Vagina (tissue), 2 donors: ENCODE measurements around the gene LMCD1. TPM values are rescaled to one million over a fixed set of nuclear protein-coding genes. Genes with fewer than 3 reads are reported as not detected.

Source experiments
- DNase-seq, 2 donors: peaks; one replicate each; pipeline ENCODE4 v3.0.0-alpha.2; 2017; ENCODE audit errors: extremely low spot score in 2 of 2
- H3K27ac ChIP-seq: fragments of 200-600 bp; sonication (generic); one replicate; pipeline ENCODE4 v1.5.1; 2019
- H3K27me3 ChIP-seq: fragments of 200-600 bp; sonication (generic); one replicate; pipeline ENCODE4 v1.5.1; 2019
- H3K36me3 ChIP-seq, 2 donors: fragments of 200-600 bp; sonication (generic); one replicate each; pipeline ENCODE4 v1.5.1; 2017 to 2019
- H3K4me1 ChIP-seq: fragments of 200-600 bp; sonication (generic); one replicate; pipeline ENCODE4 v1.5.1; 2019
- H3K4me3 ChIP-seq, 2 donors: fragments of 200-600 bp; sonication (generic); 1 replicate in 1 of 2; 2 replicates in 1 of 2; pipeline ENCODE4 v1.5.1; 2016 to 2019
- H3K9me3 ChIP-seq: fragments of 200-600 bp; sonication (generic); one replicate; pipeline ENCODE4 v1.5.1; 2019
- POLR2A ChIP-seq, 2 donors: fragments of 450-650 bp; IDR thresholded peaks; one replicate each; pipeline ENCODE4 v1.6.1; 2017; ENCODE audit warnings: antibody characterized with exemption in 2 of 2, mild to moderate bottlenecking in 2 of 2, moderate library complexity in 2 of 2
- POLR2AphosphoS5 ChIP-seq, 2 donors: sonication (generic); formaldehyde crosslinking; IDR thresholded peaks; one replicate each; pipeline ENCODE4 v1.9.0; 2017; ENCODE audit warnings: antibody characterized with exemption in 2 of 2, mild to moderate bottlenecking in 2 of 2, low read depth in 1 of 2; ENCODE audit not compliant: insufficient read depth in 1 of 2
- intact Hi-C: fragments of 100-400 bp; cut with DNase I; formaldehyde crosslinking; loops from one replicate; pipeline ENCODE4 v1.15.1; 2023
- total RNA-seq: library from RNA; depleted of rRNA; stranded (reverse); fragments of >200 nt; gene quantifications from one replicate; pipeline ENCODE4 v1.2.3, GENCODE V29; 2016
- TF ChIP-seq, protein P1 (sequence below), 3 experiments: fragments of 450-650 bp in 2 of 3; fragments of 200-600 bp in 1 of 3; sonication (generic) in 1 of 3; IDR thresholded peaks; one replicate each; pipeline ENCODE4 v1.5.1; 2017 to 2019; ENCODE audit warnings: antibody characterized with exemption in 3 of 3, mild to moderate bottlenecking in 2 of 3, moderate library complexity in 2 of 3

The LMCD1 gene
- total RNA-seq, 1 donor from 2014 or later = 78.3 TPM

GRCh38 chr3:8485943-8486342 lies 15.7 kb upstream of the LMCD1 start:
- intact Hi-C loops = no loop called here
- no peak for DNase-seq
- no peak overlapping the region for H3K27ac ChIP-seq

DNA sequence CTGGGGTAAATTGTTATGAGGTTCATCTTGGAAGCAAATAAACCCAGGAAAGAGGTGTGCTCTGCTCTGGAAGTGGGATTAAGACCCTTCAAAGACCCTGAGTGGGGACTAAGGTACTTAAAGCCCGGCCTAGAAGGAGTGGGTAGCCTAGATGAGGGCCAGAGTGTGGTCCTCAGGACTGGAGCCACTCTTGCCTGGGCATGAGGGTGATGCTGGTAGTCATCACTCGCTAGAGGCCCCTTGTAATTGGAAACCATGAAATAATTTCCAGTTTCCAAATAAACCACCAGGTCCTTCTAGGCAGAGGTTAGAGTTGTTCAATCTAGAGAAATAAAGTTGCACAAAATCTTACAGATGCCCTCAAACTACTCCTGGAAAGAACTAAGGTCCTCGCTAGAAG lies 15.2 kb upstream of the LMCD1 start:
- DNase-seq = no peak
- Histone ChIP-seq H3K27ac (no peak overlapping the region), H3K4me1 (peaks cover 45% of the 10 kb centered on the region), H3K9me3 (no peaks in the 10 kb centered on the region), H3K36me3 (no peaks in the 10 kb centered on the region), H3K4me3 (no peak overlapping the region), H3K27me3 (no peaks in the 10 kb centered on the region)
- TF ChIP-seq, protein P1, sequence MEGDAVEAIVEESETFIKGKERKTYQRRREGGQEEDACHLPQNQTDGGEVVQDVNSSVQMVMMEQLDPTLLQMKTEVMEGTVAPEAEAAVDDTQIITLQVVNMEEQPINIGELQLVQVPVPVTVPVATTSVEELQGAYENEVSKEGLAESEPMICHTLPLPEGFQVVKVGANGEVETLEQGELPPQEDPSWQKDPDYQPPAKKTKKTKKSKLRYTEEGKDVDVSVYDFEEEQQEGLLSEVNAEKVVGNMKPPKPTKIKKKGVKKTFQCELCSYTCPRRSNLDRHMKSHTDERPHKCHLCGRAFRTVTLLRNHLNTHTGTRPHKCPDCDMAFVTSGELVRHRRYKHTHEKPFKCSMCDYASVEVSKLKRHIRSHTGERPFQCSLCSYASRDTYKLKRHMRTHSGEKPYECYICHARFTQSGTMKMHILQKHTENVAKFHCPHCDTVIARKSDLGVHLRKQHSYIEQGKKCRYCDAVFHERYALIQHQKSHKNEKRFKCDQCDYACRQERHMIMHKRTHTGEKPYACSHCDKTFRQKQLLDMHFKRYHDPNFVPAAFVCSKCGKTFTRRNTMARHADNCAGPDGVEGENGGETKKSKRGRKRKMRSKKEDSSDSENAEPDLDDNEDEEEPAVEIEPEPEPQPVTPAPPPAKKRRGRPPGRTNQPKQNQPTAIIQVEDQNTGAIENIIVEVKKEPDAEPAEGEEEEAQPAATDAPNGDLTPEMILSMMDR (IDR thresholded peaks at IDR 0.05) = no peak
- TF ChIP-seq POLR2A (IDR thresholded peaks at IDR 0.05) (no peak), POLR2AphosphoS5 (IDR thresholded peaks at IDR 0.05; ENCODE audit: insufficient read depth in 1 of 2, low read depth in 1 of 2) (no peak)
- intact Hi-C loops = no loop called here

More at GRCh38 chr3:8485943-8486342, 15.7 kb upstream of the LMCD1 start:
- H3K4me1 ChIP-seq = peaks cover 45% of the 10 kb centered on the region
- TF ChIP-seq, protein P1 (IDR thresholded peaks at IDR 0.05) = no peak
- no peak for TF ChIP-seq POLR2AphosphoS5 (IDR thresholded peaks at IDR 0.05; ENCODE audit: insufficient read depth in 1 of 2, low read depth in 1 of 2)
- TF ChIP-seq POLR2A (IDR thresholded peaks at IDR 0.05) = no peak
- no peak overlapping the region for H3K4me3 ChIP-seq
- H3K27me3 ChIP-seq = no peaks in the 10 kb centered on the region
- H3K9me3 ChIP-seq = no peaks in the 10 kb centered on the region
- H3K36me3 ChIP-seq = no peaks in the 10 kb centered on the region

GRCh38 chr3:8486936-8487335 lies 14.7 kb upstream of the LMCD1 start:
- intact Hi-C loops = no loop called here
- no peak for DNase-seq
- no peak overlapping the region for H3K4me3 ChIP-seq
- H3K36me3 ChIP-seq = no peaks in the 10 kb centered on the region
- H3K9me3 ChIP-seq = no peaks in the 10 kb centered on the region
- peaks cover 44% of the 10 kb centered on the region for H3K4me1 ChIP-seq
- TF ChIP-seq POLR2A (IDR thresholded peaks at IDR 0.05) (no peak), POLR2AphosphoS5 (IDR thresholded peaks at IDR 0.05; ENCODE audit: insufficient read depth in 1 of 2, low read depth in 1 of 2) (no peak)
- TF ChIP-seq, protein P1 (IDR thresholded peaks at IDR 0.05) = no peak
- H3K27ac ChIP-seq = no peak overlapping the region
- H3K27me3 ChIP-seq = no peaks in the 10 kb centered on the region

DNA sequence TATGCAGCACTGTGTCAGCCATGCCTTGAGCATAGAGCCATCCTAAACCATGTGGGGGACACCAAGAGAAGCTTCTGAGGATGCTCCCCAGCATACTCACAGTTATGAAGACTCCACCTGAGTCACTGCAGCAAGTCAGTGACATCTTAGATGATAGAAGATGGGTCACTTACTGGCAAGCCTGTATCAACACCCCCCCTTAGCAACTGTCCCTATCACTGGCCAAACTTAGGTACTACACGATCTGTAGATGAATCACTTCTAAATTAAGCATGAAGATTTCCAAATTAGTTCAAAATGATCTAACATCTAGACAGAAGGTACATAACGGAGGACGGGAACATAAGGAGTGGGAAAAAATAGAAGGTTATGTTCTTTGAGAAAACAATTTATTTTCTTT lies 13.2 kb upstream of the LMCD1 start:
- no peaks in the 10 kb centered on the region for H3K36me3 ChIP-seq
- no peaks in the 10 kb centered on the region for H3K9me3 ChIP-seq
- H3K27me3 ChIP-seq = no peaks in the 10 kb centered on the region
- TF ChIP-seq POLR2AphosphoS5 (IDR thresholded peaks at IDR 0.05; ENCODE audit: insufficient read depth in 1 of 2, low read depth in 1 of 2) = peak in 1 of 2 donors; percentile 32
- no peak for TF ChIP-seq POLR2A (IDR thresholded peaks at IDR 0.05)
- TF ChIP-seq, protein P1 (IDR thresholded peaks at IDR 0.05) = peak in 1 of 3 experiments; percentile 13
- H3K4me1 ChIP-seq = peaks cover 29% of the 10 kb centered on the region
- peak overlapping the region; percentile 49 for H3K27ac ChIP-seq
- no peak for DNase-seq
- intact Hi-C loops = no loop called here
- H3K4me3 ChIP-seq = no peak overlapping the region

DNA sequence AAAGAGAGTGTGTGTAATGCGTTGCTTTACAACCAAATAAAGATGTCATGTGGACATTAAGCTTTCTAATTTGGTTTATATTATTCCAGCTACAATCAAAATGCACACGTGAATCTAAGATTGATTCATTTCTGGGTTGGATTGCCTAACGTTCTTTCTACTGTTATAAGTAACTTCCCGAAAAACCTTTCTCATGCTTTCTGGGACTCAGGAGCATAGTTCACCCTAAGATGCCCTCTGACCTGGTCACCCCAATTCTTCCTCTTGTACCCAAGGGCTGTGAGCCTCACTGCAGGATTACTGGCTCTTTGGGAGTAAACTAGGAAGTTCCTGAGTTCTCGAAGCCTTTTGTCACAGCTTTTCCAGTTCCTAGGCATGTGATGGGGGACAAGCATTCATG lies 12.7 kb upstream of the LMCD1 start:
- TF ChIP-seq POLR2A (IDR thresholded peaks at IDR 0.05) (no peak), POLR2AphosphoS5 (IDR thresholded peaks at IDR 0.05; ENCODE audit: insufficient read depth in 1 of 2, low read depth in 1 of 2) (peak in 1 of 2 donors; percentile 25)
- no peak overlapping the region for H3K4me3 ChIP-seq

More for the DNA sequence above, 12.7 kb upstream of the LMCD1 start:
- H3K9me3 ChIP-seq = no peaks in the 10 kb centered on the region
- no peaks in the 10 kb centered on the region for H3K27me3 ChIP-seq
- no peaks in the 10 kb centered on the region for H3K36me3 ChIP-seq
- peak overlapping the region; percentile 49 for H3K27ac ChIP-seq
- H3K4me1 ChIP-seq = peaks cover 25% of the 10 kb centered on the region
- DNase-seq = peak in 1 of 2 donors; percentile 92
- intact Hi-C loops = no loop called here
